ENCODE measurements around the gene HBP1.
"Not testable (repeated sequence)": the region's sequence is repeated elsewhere in the genome, so short reads cannot be mapped to it uniquely, and the experiment has no call there.

The HBP1 gene

GRCh38 chr7:107224374-107225223 is 55.8 kb downstream of the HBP1 start:
- no peak for DNase-seq (ENCODE audit: low read depth in 2 of 2)

GRCh38 chr7:107228291-107228690 is 59.5 kb downstream of the HBP1 start:
- DNase-seq (ENCODE audit: low read depth in 2 of 2): no peak

GRCh38 chr7:107230334-107230733 is 61.5 kb downstream of the HBP1 start:
- DNase-seq (ENCODE audit: low read depth in 2 of 2): no peak

- DNase-seq (ENCODE audit: low read depth in 2 of 2): no peak
These were observed 63.8 kb downstream of the HBP1 start for GRCh38 chr7:107232568-107233090.

- no peak for DNase-seq (ENCODE audit: low read depth in 2 of 2)
These were observed 64.4 kb downstream of the HBP1 start for GRCh38 chr7:107233174-107233573.

- DNase-seq (ENCODE audit: low read depth in 2 of 2): no peak
These were observed 65.2 kb downstream of the HBP1 start for GRCh38 chr7:107233981-107234380.

- DNase-seq (ENCODE audit: low read depth in 2 of 2): no peak
These were observed 65.6 kb downstream of the HBP1 start for GRCh38 chr7:107234436-107234835.

GRCh38 chr7:107236862-107237261 is 68.1 kb downstream of the HBP1 start:
- DNase-seq (ENCODE audit: low read depth in 2 of 2): no peak

GRCh38 chr7:107237451-107237850 is 68.6 kb downstream of the HBP1 start:
- DNase-seq (ENCODE audit: low read depth in 2 of 2): no peak

GRCh38 chr7:107242267-107242666 is 73.5 kb downstream of the HBP1 start:
- no peak for DNase-seq (ENCODE audit: low read depth in 2 of 2)

- DNase-seq (ENCODE audit: low read depth in 2 of 2): no peak
These were observed 75.8 kb downstream of the HBP1 start for GRCh38 chr7:107244613-107245012.

- DNase-seq (ENCODE audit: low read depth in 2 of 2): not testable (repeated sequence)
These were observed 78.0 kb downstream of the HBP1 start for GRCh38 chr7:107246836-107247235.

- no peak for DNase-seq (ENCODE audit: low read depth in 2 of 2)
These were observed 79.9 kb downstream of the HBP1 start for GRCh38 chr7:107248551-107249316.

- DNase-seq (ENCODE audit: low read depth in 2 of 2): no peak
These were observed 83.2 kb downstream of the HBP1 start for GRCh38 chr7:107251963-107252362.
